Measurements from ENCODE around the gene LHFPL3.

LHFPL3 gene

DNA sequence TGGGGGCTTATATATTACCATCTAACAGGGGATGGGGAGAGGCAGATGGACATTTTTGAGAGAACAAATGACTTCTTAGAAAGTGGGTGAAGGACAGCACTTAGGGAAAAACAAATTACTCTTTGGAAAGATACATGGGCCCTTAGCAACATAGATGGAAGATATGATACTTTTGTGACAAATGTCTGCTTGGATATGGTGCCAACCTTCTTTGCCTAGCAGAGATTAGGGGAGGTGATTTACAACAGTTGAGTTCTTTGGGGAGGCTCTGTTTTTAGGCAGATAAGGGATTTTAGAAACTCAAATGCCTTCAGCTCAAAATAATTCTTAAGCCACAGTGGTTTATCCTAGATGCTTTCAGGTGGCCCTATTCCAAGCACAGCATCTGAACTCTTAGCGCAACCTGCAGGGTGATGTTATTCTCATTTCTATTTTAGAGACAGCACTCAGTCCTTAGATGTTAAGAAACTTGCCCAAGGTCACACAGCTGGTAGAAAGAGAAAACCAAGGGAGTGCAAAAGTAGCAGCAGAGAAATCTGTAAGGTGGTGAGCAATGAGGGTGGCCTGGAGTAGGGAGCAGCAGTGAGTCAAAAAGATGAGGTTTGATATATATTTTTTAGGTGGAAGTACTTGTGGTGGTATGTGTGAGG, 610.5 kb downstream of the LHFPL3 start:
- Histone ChIP-seq H3K27ac (peak overlapping the region in 4 of 11 experiments; percentile 60 to 98 (median 94); a peak in 6 of 22 replicates), H3K4me3 (no peak overlapping the region), H3K4me2 (peak overlapping the region in 7 of 11 experiments; percentile 14 to 43 (median 20); a peak in 9 of 22 replicates), H3K9me3 (replicated peaks in 1 of 11) (peaks cover 18 to 33% (median 24%) of the 10 kb centered on the region in 11 experiments), H3K9ac (no peak overlapping the region), H4K20me1 (peaks cover 0 to 11% (median 0%) of the 10 kb centered on the region in 11 experiments; a peak in 6 of 22 replicates), H3K36me3 (peaks cover 0 to 4% (median 0%) of the 10 kb centered on the region in 11 experiments; a peak in 1 of 22 replicates), H3K4me1 (peaks cover 26 to 86% (median 70%) of the 10 kb centered on the region in 10 experiments), H3K27me3 (no peaks in the 10 kb centered on the region)
- no peak for TF ChIP-seq Cebpa-rat (IDR thresholded peaks at IDR 0.05)

DNA sequence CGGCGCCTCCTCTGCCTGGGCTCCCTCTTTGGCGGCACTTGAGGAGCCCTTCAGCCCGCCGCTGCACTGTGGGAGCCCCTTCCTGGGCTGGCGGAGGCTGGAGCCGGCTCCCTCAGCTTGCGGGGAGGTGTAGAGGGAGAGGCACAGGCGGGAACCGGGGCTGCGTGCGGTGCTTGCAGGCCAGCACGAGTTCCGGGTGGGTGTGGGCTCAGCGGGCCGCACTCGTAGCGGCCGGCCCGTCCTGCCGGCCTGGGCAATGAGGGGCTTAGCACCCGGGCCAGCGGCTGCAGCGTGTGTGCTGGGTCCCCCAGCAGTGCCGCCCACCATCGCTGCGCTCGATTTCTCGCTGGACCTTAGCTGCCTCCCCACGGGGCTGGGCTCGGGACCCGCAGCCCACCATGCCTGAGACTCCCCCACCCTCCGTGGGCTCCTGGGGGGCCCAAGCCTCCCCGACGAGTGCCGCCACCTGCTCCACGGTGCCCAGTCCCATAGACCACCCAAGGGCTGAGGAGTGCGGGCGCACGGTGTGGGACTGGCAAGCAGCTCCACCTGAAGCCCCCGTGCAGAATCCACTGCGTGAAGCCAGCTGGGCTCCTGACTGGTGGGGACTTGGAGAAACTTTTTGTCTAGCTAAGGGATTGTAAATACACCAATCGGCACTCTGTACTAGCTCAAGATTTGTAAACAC, 611.8 kb downstream of the LHFPL3 start:
- peak overlapping the region in 9 of 11 experiments; percentile 60 to 99 (median 95); a peak in 18 of 22 replicates for H3K27ac ChIP-seq
- no peaks in the 10 kb centered on the region for H3K27me3 ChIP-seq
- no peak for TF ChIP-seq Cebpa-rat (IDR thresholded peaks at IDR 0.05)
- H3K4me2 ChIP-seq, result peak overlapping the region in 7 of 11 experiments; percentile 9 to 82 (median 25); a peak in 7 of 22 replicates
- H3K9me3 ChIP-seq (replicated peaks in 1 of 11), result peaks cover 18 to 33% (median 24%) of the 10 kb centered on the region in 11 experiments
- peaks cover 19 to 83% (median 66%) of the 10 kb centered on the region in 10 experiments for H3K4me1 ChIP-seq
- H3K36me3 ChIP-seq, result peaks cover 0 to 4% (median 0%) of the 10 kb centered on the region in 11 experiments; a peak in 1 of 22 replicates
- H4K20me1 ChIP-seq, result peaks cover 0 to 11% (median 0%) of the 10 kb centered on the region in 11 experiments; a peak in 6 of 22 replicates
- peak overlapping the region; percentile 72 to 89 (median 80); a peak in 19 of 20 replicates for H3K4me3 ChIP-seq
- H3K9ac ChIP-seq, result peak overlapping the region in 1 of 11 experiments; percentile 88; a peak in 2 of 22 replicates

DNA sequence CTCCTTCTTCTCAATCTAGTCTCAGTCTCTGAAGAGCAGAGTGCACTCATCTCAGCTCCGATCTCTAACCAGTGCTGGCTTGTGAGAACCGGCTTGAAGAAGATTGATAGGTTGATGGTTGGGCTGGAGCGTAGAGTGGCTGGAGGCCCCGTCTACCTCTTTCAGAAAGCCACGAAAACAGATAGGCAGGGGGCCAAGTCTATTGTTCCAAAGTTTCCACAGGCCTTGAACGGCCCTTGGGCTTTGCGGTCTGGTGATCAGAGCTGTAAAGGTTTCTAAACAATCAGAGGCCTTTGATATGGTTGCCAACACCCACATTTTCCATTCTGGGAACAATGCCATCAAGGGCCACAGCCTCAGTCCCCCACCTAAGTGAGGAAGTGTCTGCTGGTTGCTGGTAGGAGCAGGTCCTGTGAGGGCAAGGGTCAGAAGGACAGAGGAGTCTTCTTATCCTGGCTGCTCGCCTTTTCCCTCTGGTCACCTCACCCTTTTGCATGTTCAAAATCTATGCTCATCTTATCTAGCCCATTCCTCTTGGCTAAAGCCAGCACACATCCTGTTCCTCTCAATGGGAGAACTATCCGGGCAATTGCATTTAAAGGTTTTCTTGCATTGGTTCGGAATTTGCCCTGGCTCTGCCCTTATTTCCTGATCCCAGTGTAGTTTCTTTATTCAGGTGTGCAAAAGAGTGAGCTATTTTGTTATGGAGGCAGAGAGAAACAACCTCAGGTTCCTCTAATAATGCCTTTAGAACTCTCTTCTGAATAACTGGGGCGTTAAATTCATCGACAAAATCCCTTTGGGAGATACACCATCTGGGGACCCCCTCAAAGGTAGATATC, 615.3 kb downstream of the LHFPL3 start:
- H3K4me3 ChIP-seq, result peak overlapping the region; percentile 72 to 89 (median 80)
- H3K4me1 ChIP-seq, result peaks cover 34 to 89% (median 70%) of the 10 kb centered on the region in 10 experiments
- peak overlapping the region; percentile 82 to 98 (median 87) for H3K9ac ChIP-seq
- peaks cover 0 to 25% (median 16%) of the 10 kb centered on the region in 11 experiments; a peak in 16 of 22 replicates for H3K36me3 ChIP-seq
- H3K27ac ChIP-seq, result peak overlapping the region; percentile 91 to 100 (median 96)
- no peaks in the 10 kb centered on the region for H3K27me3 ChIP-seq
- peak overlapping the region; percentile 76 to 96 (median 86) for H3K4me2 ChIP-seq
- H3K9me3 ChIP-seq (replicated peaks in 1 of 11), result peaks cover 15 to 25% (median 18%) of the 10 kb centered on the region in 11 experiments
- peak in 4 of 11 experiments; percentile 24 to 81 (median 30); a peak in 3 of 22 replicates for TF ChIP-seq Cebpa-rat (IDR thresholded peaks at IDR 0.05)
- peaks cover 0 to 11% (median 0%) of the 10 kb centered on the region in 11 experiments; a peak in 6 of 22 replicates for H4K20me1 ChIP-seq

DNA sequence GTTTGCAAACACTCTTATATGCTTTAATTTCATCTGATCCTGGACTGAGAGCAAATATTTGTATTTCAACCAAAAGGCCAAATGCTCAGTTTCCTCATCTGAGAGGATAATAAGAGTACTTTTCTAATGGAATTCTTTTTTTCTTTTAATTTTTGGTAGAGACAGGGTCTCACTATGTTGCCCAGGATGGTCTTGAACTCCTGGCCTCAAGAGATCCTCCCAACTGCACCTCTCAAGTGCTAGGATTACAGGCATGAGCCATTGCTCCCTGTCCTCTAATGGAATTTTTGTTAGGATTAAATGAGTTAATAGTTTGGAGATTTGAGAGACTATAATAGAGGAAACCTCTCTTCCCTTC, 617.2 kb downstream of the LHFPL3 start:
- Histone ChIP-seq H3K9me3 (replicated peaks in 1 of 11) (peaks cover 0 to 7% (median under 1%) of the 10 kb centered on the region in 11 experiments; a peak in 7 of 22 replicates), H4K20me1 (peaks cover 0 to 11% (median 0%) of the 10 kb centered on the region in 11 experiments; a peak in 6 of 22 replicates), H3K4me1 (peaks cover 52 to 92% (median 78%) of the 10 kb centered on the region in 10 experiments), H3K27ac (peak overlapping the region; percentile 91 to 100 (median 96)), H3K4me2 (peak overlapping the region; percentile 76 to 96 (median 86)), H3K4me3 (peak overlapping the region; percentile 5 to 89 (median 78); a peak in 19 of 20 replicates), H3K36me3 (peaks cover 0 to 36% (median 21%) of the 10 kb centered on the region in 11 experiments; a peak in 16 of 22 replicates), H3K27me3 (no peaks in the 10 kb centered on the region), H3K9ac (peak overlapping the region; percentile 70 to 98 (median 87))
- TF ChIP-seq Cebpa-rat (IDR thresholded peaks at IDR 0.05), result no peak

DNA sequence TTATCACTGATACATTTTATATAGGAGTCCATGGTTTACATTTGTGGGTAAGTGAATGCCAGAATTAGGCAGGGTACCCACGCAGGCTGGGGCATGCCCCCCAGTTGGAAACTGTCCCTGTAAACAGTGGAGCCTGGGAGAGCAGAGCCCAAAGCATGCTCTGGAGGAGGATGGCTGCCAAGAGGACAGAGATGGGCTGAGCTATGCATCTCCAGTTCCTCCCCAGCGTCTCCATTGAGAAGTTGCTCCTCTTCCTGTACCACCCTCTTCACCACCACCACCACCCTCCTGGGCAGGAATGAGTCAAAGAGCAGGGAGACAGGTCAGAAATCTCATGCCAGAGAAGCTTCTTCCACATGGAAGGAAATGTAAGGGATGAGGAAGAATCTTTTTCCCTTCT, 617.9 kb downstream of the LHFPL3 start:
- Histone ChIP-seq H3K4me1 (peaks cover 60 to 97% (median 86%) of the 10 kb centered on the region in 10 experiments), H3K9me3 (replicated peaks in 1 of 11) (peaks cover 0 to 8% (median under 1%) of the 10 kb centered on the region in 11 experiments; a peak in 5 of 22 replicates), H3K9ac (peak overlapping the region; percentile 70 to 98 (median 87); a peak in 19 of 22 replicates), H3K36me3 (peaks cover 2 to 41% (median 27%) of the 10 kb centered on the region in 11 experiments; a peak in 17 of 22 replicates), H3K4me2 (peak overlapping the region; percentile 76 to 96 (median 86)), H3K4me3 (peak overlapping the region in 9 of 10 experiments; percentile 45 to 89 (median 84); a peak in 15 of 20 replicates), H4K20me1 (peaks cover 0 to 9% (median 0%) of the 10 kb centered on the region in 11 experiments; a peak in 5 of 22 replicates), H3K27me3 (no peaks in the 10 kb centered on the region), H3K27ac (peak overlapping the region; percentile 91 to 100 (median 96))
- no peak for TF ChIP-seq Cebpa-rat (IDR thresholded peaks at IDR 0.05)

DNA sequence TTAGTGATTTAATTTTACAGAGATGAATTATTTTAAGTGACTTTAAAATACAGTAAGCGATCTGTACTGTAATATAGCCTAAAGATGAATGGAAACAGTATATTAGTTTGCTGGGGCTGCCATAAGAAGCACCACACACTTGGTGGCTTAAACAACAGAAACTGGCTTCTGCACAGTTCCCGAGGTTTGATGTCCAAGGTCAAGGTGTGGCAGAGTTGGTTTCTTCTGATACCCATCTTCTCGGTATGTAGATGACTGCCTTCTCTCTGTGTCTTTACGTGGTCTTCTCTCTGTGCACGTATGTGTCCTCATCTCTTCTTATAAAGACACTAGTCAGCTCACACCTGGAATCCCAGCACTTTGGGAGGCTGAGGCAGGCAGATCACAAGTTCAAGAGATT, 621.6 kb downstream of the LHFPL3 start:
- Histone ChIP-seq H3K36me3 (peaks cover 19 to 69% (median 49%) of the 10 kb centered on the region in 11 experiments; a peak in 20 of 22 replicates), H3K4me2 (peak overlapping the region; percentile 65 to 96 (median 84)), H3K4me1 (peaks cover 83 to 97% (median 93%) of the 10 kb centered on the region in 10 experiments), H3K9me3 (replicated peaks in 1 of 11) (peaks cover 0 to 23% (median 11%) of the 10 kb centered on the region in 11 experiments; a peak in 10 of 22 replicates), H3K27ac (peak overlapping the region in 10 of 11 experiments; percentile 24 to 75 (median 42); a peak in 15 of 22 replicates), H3K9ac (peak overlapping the region in 5 of 11 experiments; percentile 3 to 68 (median 31); a peak in 5 of 22 replicates), H4K20me1 (peaks cover 0 to 5% (median 0%) of the 10 kb centered on the region in 11 experiments; a peak in 2 of 22 replicates), H3K27me3 (no peaks in the 10 kb centered on the region), H3K4me3 (peak overlapping the region in 3 of 10 experiments; percentile 8 to 30 (median 22); a peak in 3 of 20 replicates)
- TF ChIP-seq Cebpa-rat (IDR thresholded peaks at IDR 0.05), result no peak

DNA sequence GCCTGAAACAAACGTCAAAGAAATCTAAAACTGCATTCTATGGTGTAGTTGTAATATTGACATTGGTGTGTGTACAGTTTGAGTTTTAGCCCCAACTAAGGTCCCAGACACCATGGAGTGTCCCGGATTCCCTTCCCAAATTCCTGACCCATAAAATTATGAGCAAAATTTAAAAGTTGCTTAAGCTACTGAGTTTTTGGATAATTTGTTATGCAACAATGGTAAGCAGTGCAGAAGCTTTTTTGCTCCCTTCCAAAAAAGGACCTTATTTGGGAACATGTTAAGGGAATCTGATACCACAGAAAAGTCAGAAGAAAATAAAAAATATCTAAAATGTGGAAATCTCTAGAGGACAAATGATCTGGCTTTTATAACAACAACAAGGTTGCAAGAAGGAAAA, 622.4 kb downstream of the LHFPL3 start:
- Histone ChIP-seq H3K27me3 (no peaks in the 10 kb centered on the region), H3K9me3 (replicated peaks in 1 of 11) (peaks cover 0 to 23% (median 11%) of the 10 kb centered on the region in 11 experiments; a peak in 10 of 22 replicates), H3K4me3 (peak overlapping the region in 1 of 10 experiments; percentile 12; a peak in 2 of 20 replicates), H3K4me2 (peak overlapping the region; percentile 65 to 96 (median 84)), H3K9ac (peak overlapping the region in 3 of 11 experiments; percentile 3 to 68 (median 60); a peak in 6 of 22 replicates), H3K36me3 (peaks cover 19 to 74% (median 55%) of the 10 kb centered on the region in 11 experiments; a peak in 20 of 22 replicates), H4K20me1 (peaks cover 0 to 5% (median 0%) of the 10 kb centered on the region in 11 experiments; a peak in 2 of 22 replicates), H3K4me1 (peaks cover 85 to 100% (median 95%) of the 10 kb centered on the region in 10 experiments), H3K27ac (peak overlapping the region in 9 of 11 experiments; percentile 3 to 75 (median 53); a peak in 10 of 22 replicates)
- TF ChIP-seq Cebpa-rat (IDR thresholded peaks at IDR 0.05), result no peak
